Iris pigment epithelial cell (primary cell): ENCODE data around the gene PPP1R9B.

Experiments used
- DNase-seq: peaks from one replicate; pipeline ENCODE4 v3.0.0-alpha.2; 2011; ENCODE audit warnings: low read depth

PPP1R9B gene

DNA sequence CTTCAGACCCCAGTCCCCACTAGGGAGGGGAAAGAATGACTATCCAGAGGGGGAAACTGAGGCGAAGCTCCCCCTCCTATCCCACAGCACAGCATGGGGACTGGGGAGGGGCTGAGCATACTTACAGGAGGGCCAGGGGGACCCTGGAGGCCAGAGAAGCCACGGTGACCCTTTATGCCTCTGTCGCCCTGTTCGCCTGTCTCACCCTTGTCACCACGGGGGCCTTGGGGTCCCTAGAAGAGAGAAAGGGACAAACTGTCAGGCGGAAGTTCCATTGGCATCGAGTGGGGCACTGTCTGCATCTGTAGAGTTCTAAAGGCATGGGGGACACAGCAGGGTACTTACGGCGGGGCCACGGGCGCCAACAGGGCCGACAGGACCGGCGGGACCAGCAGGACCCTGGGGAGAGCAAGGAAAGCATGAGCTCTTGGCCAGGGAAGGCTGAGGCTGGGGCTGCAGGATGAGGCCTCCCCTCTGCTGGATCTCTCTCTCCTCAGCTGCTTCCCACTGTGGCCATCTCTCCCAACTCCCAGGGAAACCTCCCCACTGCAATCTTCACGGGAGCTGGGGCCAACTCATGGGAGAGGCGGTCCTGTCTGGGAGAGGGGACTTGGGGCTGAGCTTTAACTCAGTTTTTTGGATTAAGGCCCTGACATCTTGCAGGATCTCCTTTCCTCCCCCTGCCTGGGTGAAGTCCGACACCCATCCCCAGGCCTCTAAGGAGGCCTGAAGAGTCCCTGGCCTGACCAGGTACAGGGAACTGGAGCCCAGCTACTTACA, 37.5 kb upstream of the PPP1R9B start:
- DNase-seq: peak; percentile 50

GRCh38 chr17:50187394-50187725, 36.9 kb upstream of the PPP1R9B start:
- DNase-seq: peak; percentile 61

DNA sequence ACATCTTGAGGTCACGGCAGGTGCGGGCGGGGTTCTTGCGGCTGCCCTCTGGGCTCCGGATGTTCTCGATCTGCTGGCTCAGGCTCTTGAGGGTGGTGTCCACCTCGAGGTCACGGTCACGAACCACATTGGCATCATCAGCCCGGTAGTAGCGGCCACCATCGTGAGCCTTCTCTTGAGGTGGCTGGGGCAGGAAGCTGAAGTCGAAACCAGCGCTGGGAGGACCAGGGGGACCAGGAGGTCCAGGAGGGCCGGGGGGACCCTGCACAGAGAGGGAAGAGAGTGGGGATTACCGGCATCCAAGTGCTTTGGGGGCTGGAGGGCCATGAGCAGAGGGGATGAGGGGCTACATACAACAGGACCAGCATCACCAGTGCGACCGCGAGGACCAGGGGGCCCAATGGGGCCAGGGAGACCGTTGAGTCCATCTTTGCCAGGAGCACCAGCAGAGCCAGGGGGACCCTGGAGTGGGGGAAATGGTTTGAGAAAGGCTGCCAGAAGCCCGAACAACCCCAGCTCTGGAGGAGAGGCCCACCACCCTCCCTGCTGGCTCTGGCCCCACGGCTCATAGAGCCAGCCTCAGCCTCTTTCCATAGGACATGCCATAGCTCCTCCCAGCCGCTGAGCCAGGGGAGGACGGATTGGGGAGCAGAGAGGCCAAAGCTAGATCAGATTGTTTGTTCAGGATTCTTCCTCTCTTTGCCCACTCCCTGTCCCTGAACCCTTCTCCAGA, 36.4 kb upstream of the PPP1R9B start:
- peak; percentile 76 for DNase-seq

DNA sequence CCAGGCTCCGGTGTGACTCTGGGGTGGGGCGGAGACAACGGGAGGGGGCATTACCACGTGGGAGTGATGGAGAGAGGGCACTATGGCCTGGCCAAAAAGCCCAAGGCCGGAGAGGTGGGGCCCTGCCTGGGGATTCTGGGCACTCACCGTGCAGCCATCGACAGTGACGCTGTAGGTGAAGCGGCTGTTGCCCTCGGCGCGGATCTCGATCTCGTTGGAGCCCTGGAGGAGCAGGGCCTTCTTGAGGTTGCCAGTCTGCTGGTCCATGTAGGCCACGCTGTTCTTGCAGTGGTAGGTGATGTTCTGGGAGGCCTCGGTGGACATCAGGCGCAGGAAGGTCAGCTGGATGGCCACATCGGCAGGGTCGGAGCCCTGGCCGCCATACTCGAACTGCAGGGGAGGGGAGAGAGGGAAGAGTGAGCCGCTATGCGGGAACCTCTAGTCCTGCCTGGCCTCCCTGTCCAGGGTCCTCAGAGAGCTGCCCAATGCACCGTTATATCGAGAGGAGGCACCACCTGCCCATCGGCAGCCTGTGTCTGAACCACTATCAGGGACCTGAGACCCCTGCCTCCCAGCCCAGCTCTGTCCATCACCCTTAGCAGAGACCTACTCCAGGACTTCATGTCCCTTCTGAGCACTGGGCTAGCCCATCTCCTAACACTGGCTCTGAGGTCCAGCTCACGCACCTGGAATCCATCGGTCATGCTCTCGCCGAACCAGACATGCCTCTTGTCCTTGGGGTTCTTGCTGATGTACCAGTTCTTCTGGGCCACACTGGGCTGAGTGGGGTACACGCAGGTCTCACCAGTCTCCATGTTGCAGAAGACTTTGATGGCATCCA, 35.4 kb upstream of the PPP1R9B start:
- DNase-seq: peak; percentile 53

DNA sequence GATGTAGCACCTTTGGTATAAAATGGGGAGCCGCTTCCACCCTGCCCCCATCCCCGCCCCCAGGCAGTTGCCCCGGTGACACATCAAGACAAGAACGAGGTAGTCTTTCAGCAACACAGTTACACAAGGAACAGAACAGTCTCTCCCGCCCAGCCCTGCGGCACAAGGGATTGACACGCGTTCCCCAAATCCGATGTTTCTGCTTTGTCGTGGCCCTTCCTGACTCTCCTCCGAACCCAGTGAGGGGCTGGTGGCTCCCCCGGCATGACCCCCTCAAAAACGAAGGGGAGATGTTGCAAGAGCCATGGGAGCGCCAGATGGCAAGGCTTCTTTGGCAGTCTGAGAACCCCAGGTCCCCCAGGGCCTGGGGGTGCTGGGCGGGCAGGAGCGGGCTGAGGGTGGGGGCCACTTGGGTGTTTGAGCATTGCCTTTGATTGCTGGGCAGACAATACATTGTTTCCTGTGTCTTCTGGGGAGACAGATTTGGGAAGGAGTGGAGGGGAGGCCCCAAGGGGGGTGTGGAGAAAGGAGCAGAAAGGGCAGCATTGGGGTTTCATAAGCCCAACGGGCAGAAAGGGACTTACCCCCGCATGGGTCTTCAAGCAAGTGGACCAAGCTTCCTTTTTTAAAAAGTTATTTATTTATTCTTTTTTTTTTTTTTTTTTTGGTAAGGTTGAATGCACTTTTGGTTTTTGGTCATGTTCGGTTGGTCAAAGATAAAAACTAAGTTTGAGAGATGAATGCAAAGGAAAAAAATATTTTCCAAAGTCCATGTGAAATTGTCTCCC, 34.3 kb upstream of the PPP1R9B start:
- peak; percentile 65 for DNase-seq

- no peak for DNase-seq
Observed at GRCh38 chr17:50184064-50184463, 33.6 kb upstream of the PPP1R9B start.

- no peak for DNase-seq
Observed at GRCh38 chr17:50183421-50183994, 33.0 kb upstream of the PPP1R9B start.

DNA sequence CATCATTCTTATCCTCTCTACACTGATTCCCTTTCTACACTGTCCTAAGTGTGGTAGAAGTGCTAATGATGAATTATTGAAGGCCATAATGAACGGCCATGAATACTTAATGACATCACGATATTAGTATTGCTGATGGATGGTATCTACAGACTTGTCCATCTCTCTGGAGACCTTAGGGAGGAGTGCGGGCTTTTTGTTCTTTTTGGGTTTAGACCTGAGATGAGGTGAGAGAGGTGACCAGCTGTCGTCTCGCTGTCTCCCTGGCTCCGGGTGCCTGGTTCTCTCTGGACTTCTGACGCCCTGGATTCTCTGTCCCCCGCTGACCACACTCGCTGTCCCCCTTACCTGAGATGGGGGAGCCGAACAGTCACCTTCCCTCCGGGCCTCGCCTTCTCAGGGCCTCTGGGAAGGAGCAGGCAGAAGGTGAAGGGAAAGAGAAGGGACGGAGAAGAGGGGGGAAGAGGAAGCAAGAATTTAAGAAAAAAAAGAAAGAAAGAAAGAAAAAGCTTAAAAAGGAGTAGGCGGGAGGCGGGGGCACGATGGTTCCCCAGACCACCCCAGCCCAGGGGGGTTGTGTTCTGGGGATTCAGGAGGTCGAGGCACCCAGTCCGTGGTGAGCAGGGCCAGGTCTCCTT, 32.4 kb upstream of the PPP1R9B start:
- DNase-seq: no peak

DNA sequence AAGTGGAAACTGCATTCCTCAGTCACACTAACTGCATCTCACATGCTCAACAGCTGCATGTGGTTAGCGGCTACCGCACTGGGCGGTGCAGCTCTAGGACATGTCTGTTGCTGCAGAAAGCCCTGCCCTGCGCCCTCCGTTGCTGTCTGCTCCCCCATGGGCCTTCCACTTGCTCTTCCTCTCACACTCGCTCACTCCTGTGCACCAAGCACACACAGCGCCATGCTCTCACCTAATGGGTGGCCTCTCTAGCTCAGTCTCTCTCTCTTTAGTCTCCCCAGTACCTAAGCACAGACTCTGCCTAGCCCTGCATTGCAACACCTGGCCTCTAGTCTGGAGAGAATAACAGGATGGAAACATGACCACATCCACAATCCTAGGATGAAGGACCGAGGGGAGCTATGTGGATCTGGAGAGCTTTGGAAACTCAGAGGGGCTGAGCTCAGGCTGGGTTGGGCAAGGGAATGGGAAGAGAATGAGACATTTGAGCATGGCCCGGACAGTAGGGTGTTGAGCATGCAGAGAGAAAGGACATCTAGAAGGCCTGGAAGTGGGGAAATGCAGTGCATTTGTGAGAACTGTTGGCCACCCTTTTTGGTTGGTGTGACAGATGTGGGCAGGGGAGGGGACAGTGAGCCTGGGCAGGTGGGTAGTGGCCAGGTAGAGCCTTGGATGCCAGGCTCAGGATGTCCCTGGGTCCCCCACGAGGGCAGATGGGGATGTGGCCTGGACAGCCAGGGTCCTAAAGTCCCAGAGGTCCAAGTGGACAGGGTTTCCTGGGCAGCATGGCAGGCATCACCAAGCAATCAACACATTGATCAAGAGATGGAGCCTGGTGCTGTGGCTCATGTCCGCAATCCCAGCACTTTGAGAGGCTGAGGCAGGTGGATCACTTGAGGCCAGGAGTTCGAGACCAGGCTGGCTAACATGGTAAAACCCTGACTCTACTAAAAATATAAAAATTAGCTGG, 31.4 kb upstream of the PPP1R9B start:
- peak; percentile 63 for DNase-seq

- DNase-seq: no peak
Observed at GRCh38 chr17:50181144-50181543, 30.7 kb upstream of the PPP1R9B start.

DNA sequence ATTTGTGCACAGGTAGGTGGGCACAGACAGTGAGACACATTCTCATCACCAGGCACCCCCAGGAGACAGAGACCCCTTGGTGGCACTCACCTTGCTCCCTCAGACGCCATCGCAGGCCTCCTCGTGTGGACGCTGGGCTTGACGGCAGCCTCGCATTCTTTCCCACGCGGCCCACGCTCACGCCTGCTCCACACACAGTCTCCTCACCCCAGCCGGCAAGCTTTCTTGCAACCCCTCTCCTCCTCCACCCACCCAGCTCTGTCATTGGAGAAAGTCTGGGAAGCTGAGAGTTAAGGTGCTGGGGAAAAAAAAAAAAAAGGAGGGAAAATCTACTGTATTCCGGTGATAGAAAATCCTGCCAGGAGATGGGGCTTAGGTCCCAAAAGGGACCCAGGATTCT, 30.1 kb upstream of the PPP1R9B start:
- DNase-seq: peak; percentile 8

DNA sequence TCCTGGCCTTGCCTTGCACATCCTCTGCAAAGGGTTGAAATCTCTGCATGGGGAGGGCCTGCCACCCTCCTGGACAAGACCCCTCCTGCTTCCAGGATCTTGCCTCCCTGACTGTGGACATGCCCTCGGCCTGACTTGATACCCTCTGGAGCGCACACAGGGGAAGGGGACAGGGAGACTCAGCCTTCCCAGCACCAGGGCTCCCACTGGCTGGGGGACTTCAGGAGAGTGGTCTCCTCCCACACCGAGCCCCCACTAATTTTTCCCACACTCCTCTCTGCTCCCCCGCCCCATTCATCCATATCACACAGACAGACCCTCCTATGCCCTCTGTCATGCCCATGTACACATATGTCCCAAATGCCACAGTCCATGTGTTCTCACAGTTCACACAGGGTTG, 29.6 kb upstream of the PPP1R9B start:
- DNase-seq: peak; percentile 9

DNA sequence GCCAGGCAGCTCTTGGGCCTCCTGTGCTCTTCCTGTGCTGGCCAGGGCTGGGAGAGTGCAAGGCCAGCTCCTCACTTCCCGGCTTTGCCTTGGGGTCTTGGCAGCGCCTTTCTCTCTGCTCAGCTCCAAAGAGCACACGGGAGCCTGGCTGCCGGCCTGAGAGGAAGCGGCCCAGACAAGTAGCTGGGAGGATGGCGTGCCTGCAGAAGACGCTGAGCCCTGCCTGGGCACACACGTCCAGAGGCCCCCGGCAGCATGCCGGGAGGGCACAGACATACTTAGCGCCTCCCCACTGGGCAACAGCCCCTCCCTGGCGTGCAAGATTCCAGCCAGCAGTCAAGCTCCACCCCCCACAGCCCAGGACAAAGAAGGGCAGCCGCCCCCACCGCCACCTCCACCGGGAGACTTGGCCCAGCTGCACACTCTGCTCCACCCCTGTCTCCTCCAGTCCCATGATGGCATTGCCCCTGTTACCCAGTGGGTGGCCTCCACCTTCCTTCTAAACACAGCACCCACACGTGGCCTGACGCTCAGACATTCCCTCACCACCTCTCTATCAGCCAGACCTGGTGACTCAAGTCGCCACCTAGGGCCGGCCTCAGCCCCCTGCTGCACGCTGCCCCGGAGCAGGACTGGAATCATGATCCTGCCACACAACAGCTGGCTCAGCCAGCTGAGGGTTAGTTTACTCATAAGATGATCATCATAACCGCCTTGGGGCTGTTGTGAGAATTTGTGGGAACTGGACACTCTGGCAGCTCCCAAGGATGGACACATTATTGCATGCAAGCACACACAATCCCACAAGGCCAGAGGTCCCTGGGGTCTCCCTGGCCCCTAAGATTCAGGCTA, 27.7 kb upstream of the PPP1R9B start:
- DNase-seq: peak; percentile 95

DNA sequence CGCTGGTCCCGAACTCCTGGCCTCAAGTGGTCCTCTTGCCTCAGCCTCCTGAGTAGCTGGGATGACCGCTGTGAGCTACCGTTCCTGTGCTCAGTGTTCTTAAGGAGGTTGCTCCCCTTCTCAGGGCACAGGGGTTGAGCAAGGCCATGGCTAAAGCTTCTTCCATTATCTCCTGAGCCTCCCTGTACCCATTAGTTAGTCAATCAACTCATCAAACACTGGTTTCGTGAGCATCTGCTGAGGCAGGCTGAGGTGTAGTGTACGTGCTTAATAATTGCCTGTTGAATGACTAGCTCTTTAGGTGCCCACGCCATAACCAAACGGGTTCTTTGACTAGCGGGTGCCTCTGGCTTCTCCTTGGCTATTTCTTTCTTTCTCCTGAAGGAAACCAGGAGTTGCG, 27.0 kb upstream of the PPP1R9B start:
- peak; percentile 10 for DNase-seq

DNA sequence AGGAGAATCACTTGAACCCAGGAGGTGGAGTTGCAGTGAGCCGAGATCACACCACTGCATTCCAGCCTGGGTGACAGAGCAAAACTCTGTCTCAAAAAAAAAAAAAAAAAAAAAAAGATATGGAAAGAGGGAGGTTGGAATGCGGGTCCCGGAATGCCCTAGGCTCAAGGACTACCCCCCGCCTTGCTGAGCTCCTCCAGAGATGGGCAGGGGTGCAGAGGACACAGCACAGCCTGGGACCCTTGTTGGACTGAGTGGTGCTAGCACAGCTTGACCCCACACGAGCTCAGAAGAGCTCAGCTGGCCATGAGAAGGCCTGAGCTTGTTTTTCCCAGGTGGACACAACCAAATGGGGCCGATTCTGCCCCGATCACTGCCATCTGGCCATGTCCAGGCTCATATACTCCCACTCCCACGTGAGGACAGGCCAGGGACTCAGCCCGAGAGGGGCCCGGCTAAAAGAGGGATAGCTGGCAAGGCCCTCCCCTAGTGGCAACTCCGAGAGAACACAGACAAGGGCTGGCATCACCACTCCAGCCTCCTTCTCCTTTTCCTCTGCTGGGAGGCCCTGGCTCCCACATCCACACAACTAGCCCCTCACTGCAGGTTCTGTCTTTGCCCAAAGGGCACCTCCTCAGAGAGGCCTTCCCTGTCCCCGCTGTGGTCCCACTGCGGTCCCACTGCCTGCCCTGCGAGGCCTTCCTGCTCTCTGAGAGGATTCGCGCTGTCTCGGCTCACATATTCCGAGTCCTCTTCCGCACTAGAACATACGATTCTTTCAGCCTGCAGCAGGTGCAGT, 26.3 kb upstream of the PPP1R9B start:
- DNase-seq: peak; percentile 14

DNA sequence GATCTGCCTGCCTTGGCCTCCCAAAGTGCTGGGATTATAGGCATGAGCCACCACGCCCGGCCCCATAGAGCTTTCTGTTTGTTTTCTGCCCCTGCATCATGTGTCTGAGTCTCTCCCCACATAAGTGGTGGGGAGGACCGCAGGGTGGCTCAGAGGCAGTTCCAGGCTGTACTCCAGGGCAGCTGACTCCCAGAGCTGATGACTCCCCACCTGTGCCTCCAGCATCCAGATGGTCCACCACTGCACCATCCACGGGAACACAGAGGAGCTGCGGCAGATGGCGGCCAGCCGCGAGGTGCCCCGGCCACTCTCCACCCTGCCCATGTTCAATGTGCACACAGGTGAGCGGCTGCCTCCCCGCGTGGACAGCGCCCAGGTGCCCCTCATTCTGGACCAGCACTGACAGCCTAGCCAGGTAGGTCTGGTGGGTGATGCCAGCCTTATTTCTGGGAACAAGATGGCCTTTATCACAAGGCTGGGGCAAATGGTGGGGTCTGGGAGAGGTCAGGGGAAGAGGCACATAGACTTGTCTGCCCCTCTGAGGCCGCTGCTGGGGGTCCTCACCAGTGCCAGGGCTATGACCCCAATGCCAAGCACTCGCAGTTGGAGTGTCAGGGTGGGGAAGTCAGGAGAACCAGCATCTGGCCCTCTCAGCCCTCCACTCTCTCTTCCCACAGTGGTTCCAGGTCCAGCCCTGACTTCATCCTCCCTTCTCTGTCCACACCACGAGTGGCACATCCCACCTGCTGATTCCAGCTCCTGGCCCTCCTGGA, 24.7 kb upstream of the PPP1R9B start:
- no peak for DNase-seq

DNA sequence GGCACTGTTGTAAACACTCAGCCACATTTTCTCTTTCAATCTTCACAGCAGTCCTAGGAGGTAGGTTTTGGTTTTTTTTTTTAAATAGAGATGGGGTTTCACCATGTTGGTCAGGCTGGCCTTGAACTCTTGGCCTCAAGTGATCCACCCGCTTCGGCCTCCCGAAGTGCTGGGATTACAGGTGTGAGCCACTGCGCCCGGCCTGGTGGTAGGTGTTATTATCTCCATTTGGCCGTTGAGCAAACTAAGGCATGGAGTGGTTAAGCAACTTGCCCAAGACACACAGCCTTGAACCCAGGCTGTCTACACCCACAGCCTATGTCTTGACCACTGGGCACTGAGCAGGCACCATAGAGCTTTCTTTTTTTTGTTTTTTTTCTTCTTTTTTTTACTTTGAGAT, 24.0 kb upstream of the PPP1R9B start:
- no peak for DNase-seq
